Activated CD8-positive, alpha-beta memory T cell treated with anti-CD3 and anti-CD28 coated beads, Interleukin-2, amount 50 U/mL, for 24 hours (primary cell): Measurements from ENCODE around the gene PPID.
"Not testable (repeated sequence)": the region's sequence is repeated elsewhere in the genome, so short reads cannot be mapped to it uniquely, and the experiment has no call there.

Experiments
- DNase-seq: peaks from one replicate; pipeline ENCODE4 v3.0.0-alpha.2; 2020; ENCODE audit errors: extremely low read depth

Gene PPID

GRCh38 chr4:158722917-158723793, at the start of gene PPID:
PPID (minus strand) TSS chr4:158723396; CDS start chr4:158723288, 108 bp downstream.
- DNase-seq = peak; percentile 52

GRCh38 chr4:158771776-158772175, 48.6 kb upstream of the PPID start:
- no peak for DNase-seq

GRCh38 chr4:158770671-158771070, 47.5 kb upstream of the PPID start:
- no peak for DNase-seq

GRCh38 chr4:158769175-158769921, 46.2 kb upstream of the PPID start:
- DNase-seq = no peak

- DNase-seq = no peak
Observed at GRCh38 chr4:158768555-158769174, 45.5 kb upstream of the PPID start, which contains the start of gene FNIP2. FNIP2 (plus strand) TSS chr4:158769026; CDS start chr4:158769213, 187 bp downstream.

- no peak for DNase-seq
Observed at GRCh38 chr4:158767451-158767850, 44.3 kb upstream of the PPID start.

- DNase-seq = no peak
Observed at GRCh38 chr4:158766434-158767044, 43.3 kb upstream of the PPID start.

GRCh38 chr4:158763462-158763861, 40.3 kb upstream of the PPID start:
- no peak for DNase-seq

GRCh38 chr4:158762553-158762952, 39.4 kb upstream of the PPID start:
- no peak for DNase-seq

- no peak for DNase-seq
Observed at GRCh38 chr4:158760866-158761265, 37.7 kb upstream of the PPID start.

- not testable (repeated sequence) for DNase-seq
Observed at GRCh38 chr4:158759539-158759938, 36.3 kb upstream of the PPID start.

GRCh38 chr4:158758703-158759102, 35.5 kb upstream of the PPID start:
- DNase-seq = no peak

GRCh38 chr4:158758142-158758541, 34.9 kb upstream of the PPID start:
- no peak for DNase-seq

- DNase-seq = no peak
Observed at GRCh38 chr4:158756588-158756987, 33.4 kb upstream of the PPID start.

GRCh38 chr4:158755819-158756218, 32.6 kb upstream of the PPID start:
- DNase-seq = not testable (repeated sequence)

- no peak for DNase-seq
Observed at GRCh38 chr4:158754385-158755180, 31.4 kb upstream of the PPID start.

- no peak for DNase-seq
Observed at GRCh38 chr4:158750379-158750778, 27.2 kb upstream of the PPID start.

- DNase-seq = not testable (repeated sequence)
Observed at GRCh38 chr4:158746537-158746936, 23.3 kb upstream of the PPID start.

GRCh38 chr4:158741326-158742021, 18.3 kb upstream of the PPID start:
- no peak for DNase-seq

GRCh38 chr4:158739600-158739999, 16.4 kb upstream of the PPID start:
- DNase-seq = no peak
